Cardiac septum (tissue), 1 donor: ENCODE data around the gene DYNC2LI1. TPM values are rescaled to one million over a fixed set of nuclear protein-coding genes. Genes with fewer than 3 reads are reported as not detected.

Experiments
- DNase-seq: peaks from one replicate; pipeline ENCODE4 v3.0.0-alpha.2; 2020; ENCODE audit warnings: low spot score
- intact Hi-C: fragments of 100-400 bp; cut with DNase I; formaldehyde crosslinking; loops from one replicate; pipeline ENCODE4 v1.14.0; 2022
- total RNA-seq: library from RNA; stranded (reverse); fragmentation: NEBNext Ultra II Directional; extraction: Animal tissue kit (Norgen Biotek cat#: 25700); gene quantifications from one replicate; pipeline ENCODE4 v1.2.1, GENCODE V29; 2021
- donor health status: DM: no; HTN: no; CAD: no.

DYNC2LI1 gene
- total RNA-seq, 1 donor from 2014 or later, result 7.9 TPM

- intact Hi-C loops, result no loop called here
Observed at GRCh38 chr2:43810452-43810851, 36.6 kb downstream of the DYNC2LI1 start.

GRCh38 chr2:43810888-43811287 lies 37.0 kb downstream of the DYNC2LI1 start:
- no peak for DNase-seq
- intact Hi-C loops, result no loop called here

More at GRCh38 chr2:43810452-43810851, 36.6 kb downstream of the DYNC2LI1 start:
- no peak for DNase-seq

GRCh38 chr2:43812006-43812405 lies 38.2 kb downstream of the DYNC2LI1 start:
- intact Hi-C loops, result no loop called here
- no peak for DNase-seq

GRCh38 chr2:43812947-43813346 lies 39.1 kb downstream of the DYNC2LI1 start:
- intact Hi-C loops, result no loop called here

GRCh38 chr2:43814711-43815110 lies 40.9 kb downstream of the DYNC2LI1 start:
- intact Hi-C loops, result no loop called here

More at GRCh38 chr2:43812947-43813346, 39.1 kb downstream of the DYNC2LI1 start:
- no peak for DNase-seq

GRCh38 chr2:43818761-43819160 lies 44.9 kb downstream of the DYNC2LI1 start:
- no peak for DNase-seq
- intact Hi-C loops, result no loop called here

More at GRCh38 chr2:43814711-43815110, 40.9 kb downstream of the DYNC2LI1 start:
- no peak for DNase-seq

GRCh38 chr2:43819491-43820163 lies 45.8 kb downstream of the DYNC2LI1 start:
- intact Hi-C loops, result no loop called here
- DNase-seq, result no peak

- DNase-seq, result no peak
- intact Hi-C loops, result no loop called here
Observed at GRCh38 chr2:43822839-43823238, 49.0 kb downstream of the DYNC2LI1 start.

GRCh38 chr2:43823751-43824150 lies 49.9 kb downstream of the DYNC2LI1 start:
- DNase-seq, result no peak
- intact Hi-C loops, result no loop called here

GRCh38 chr2:43824512-43824911 lies 50.7 kb downstream of the DYNC2LI1 start:
- DNase-seq, result no peak
- intact Hi-C loops, result no loop called here

GRCh38 chr2:43824951-43825493 lies 51.2 kb downstream of the DYNC2LI1 start:
- intact Hi-C loops, result no loop called here
- DNase-seq, result no peak

GRCh38 chr2:43825841-43826240 lies 52.0 kb downstream of the DYNC2LI1 start:
- no peak for DNase-seq
- intact Hi-C loops, result no loop called here

- intact Hi-C loops, result no loop called here
- no peak for DNase-seq
Observed at GRCh38 chr2:43826305-43827250, 52.7 kb downstream of the DYNC2LI1 start.

- no peak for DNase-seq
- intact Hi-C loops, result no loop called here
Observed at GRCh38 chr2:43831543-43832294, 57.9 kb downstream of the DYNC2LI1 start.

GRCh38 chr2:43832457-43832856 lies 58.6 kb downstream of the DYNC2LI1 start:
- no peak for DNase-seq
- intact Hi-C loops, result no loop called here

- intact Hi-C loops, result no loop called here
- no peak for DNase-seq
Observed at GRCh38 chr2:43837033-43837432, 63.2 kb downstream of the DYNC2LI1 start.

- DNase-seq, result no peak
- intact Hi-C loops, result no loop called here
Observed at GRCh38 chr2:43837831-43838559, 64.2 kb downstream of the DYNC2LI1 start.

GRCh38 chr2:43838560-43839267 lies 64.9 kb downstream of the DYNC2LI1 start, which contains the start of the genes ABCG5 and ABCG8:
Gene ABCG5 (minus strand): TSS chr2:43838839. CDS start chr2:43838679, 160 bp downstream.
Gene ABCG8 (plus strand): TSS chr2:43838971. CDS start chr2:43839054, 83 bp downstream.
- no peak for DNase-seq
- intact Hi-C loops, result no loop called here
